Mesendoderm (in vitro differentiated cells): ENCODE results near the gene DPEP1.

Experiments
- DNase-seq: peaks from one replicate; pipeline ENCODE4 v3.0.0; 2013
- H2AK5ac ChIP-seq: 2 replicates; pipeline ENCODE4 v1.6.1; 2013; ENCODE audit warnings: low read length, inconsistent platforms
- H2BK120ac ChIP-seq: 2 replicates; pipeline ENCODE4 v1.6.1; 2013; ENCODE audit warnings: low read depth, mild to moderate bottlenecking, low read length, moderate library complexity, mixed read lengths
- H2BK15ac ChIP-seq: replicated peaks from 2 replicates; pipeline ENCODE4 v1.6.1; 2013; ENCODE audit warnings: low read depth, mild to moderate bottlenecking, moderate library complexity
- H2BK5ac ChIP-seq: 2 replicates; pipeline ENCODE4 v1.6.1; 2013; ENCODE audit warnings: low read length, inconsistent platforms
- H3K18ac ChIP-seq: 2 replicates; pipeline ENCODE4 v1.6.1; 2013; ENCODE audit warnings: mild to moderate bottlenecking, low read length, mixed read lengths
- H3K23ac ChIP-seq: one replicate; pipeline ENCODE4 v1.6.1; 2013; ENCODE audit warnings: low read length
- H3K27ac ChIP-seq: 2 replicates; pipeline ENCODE4 v1.5.1; 2013; ENCODE audit warnings: low read depth, mild to moderate bottlenecking, inconsistent platforms, low read length, moderate library complexity
- H3K27me3 ChIP-seq: 2 replicates; pipeline ENCODE4 v1.6.1; 2013; ENCODE audit warnings: low read length, control low read depth, mild to moderate bottlenecking, inconsistent platforms; ENCODE audit not compliant: insufficient read depth, poor library complexity
- H3K36me3 ChIP-seq: 2 replicates; pipeline ENCODE4 v1.6.1; 2013; ENCODE audit warnings: low read length, inconsistent platforms; ENCODE audit not compliant: control insufficient read depth, insufficient read depth
- H3K4ac ChIP-seq: one replicate; pipeline ENCODE4 v1.6.1; 2013; ENCODE audit warnings: low read depth, mild to moderate bottlenecking, low read length, moderate library complexity
- H3K4me1 ChIP-seq: 2 replicates; pipeline ENCODE4 v1.6.1; 2013; ENCODE audit warnings: low read depth, low read length, inconsistent platforms; ENCODE audit not compliant: control insufficient read depth
- H3K4me2 ChIP-seq: 2 replicates; pipeline ENCODE4 v1.6.1; 2013; ENCODE audit warnings: low read length
- H3K4me3 ChIP-seq: 2 replicates; pipeline ENCODE4 v1.5.1; 2013; ENCODE audit warnings: mild to moderate bottlenecking, low read length
- H3K56ac ChIP-seq: one replicate; pipeline ENCODE4 v1.6.1; 2013; ENCODE audit warnings: low read length
- H3K79me1 ChIP-seq: 2 replicates; pipeline ENCODE4 v1.6.1; 2013; ENCODE audit warnings: low read length, inconsistent platforms
- H3K79me2 ChIP-seq: 2 replicates; pipeline ENCODE4 v1.6.1; 2013; ENCODE audit warnings: mild to moderate bottlenecking, low read length; ENCODE audit not compliant: control insufficient read depth, insufficient read depth
- H3K9ac ChIP-seq: 2 replicates; pipeline ENCODE4 v1.6.1; 2013; ENCODE audit warnings: low read length, inconsistent platforms
- H4K5ac ChIP-seq: one replicate; pipeline ENCODE4 v1.6.1; 2013; ENCODE audit warnings: low read length
- H4K8ac ChIP-seq: one replicate; pipeline ENCODE4 v1.6.1; 2013; ENCODE audit warnings: low read depth, mild to moderate bottlenecking, control low read depth, low read length, moderate library complexity
- WGBS: extraction: QIAGEN DNeasy Blood & Tissue Kit; methylation state at CpG from one replicate; pipeline ENCODE4 v1.1.7; 2013; ENCODE audit warnings: low lambda C conversion rate, missing lambda C conversion rate; ENCODE audit not compliant: insufficient coverage; ENCODE audit errors: extremely low coverage; 5-methylcytosine and 5-hydroxymethylcytosine counted together

The DPEP1 gene

GRCh38 chr16:89599902-89600301 is 13.5 kb upstream of the DPEP1 start:
- Histone ChIP-seq H2BK120ac (no peak overlapping the region), H2AK5ac (no peak overlapping the region), H2BK15ac (no peak overlapping the region), H4K8ac (no peak overlapping the region), H3K4me3 (no peak overlapping the region), H2BK5ac (no peak overlapping the region), H3K4ac (no peak overlapping the region), H3K79me1 (no peaks in the 10 kb centered on the region), H3K18ac (no peak overlapping the region), H3K27ac (no peak overlapping the region), H3K79me2 (no peaks in the 10 kb centered on the region), H3K36me3 (no peaks in the 10 kb centered on the region), H3K9ac (no peak overlapping the region), H3K27me3 (no peaks in the 10 kb centered on the region), H3K23ac (no peak overlapping the region), H4K5ac (no peak overlapping the region), H3K4me1 (peaks cover 3% of the 10 kb centered on the region), H3K4me2 (no peak overlapping the region), H3K56ac (no peak overlapping the region)
- no peak for DNase-seq
- no CpG with 5 or more reads among the region's 10 CpGs for WGBS

- Histone ChIP-seq H3K4ac (no peak overlapping the region), H2BK5ac (no peak overlapping the region), H3K4me1 (peaks cover 3% of the 10 kb centered on the region), H3K4me2 (no peak overlapping the region), H3K79me2 (no peaks in the 10 kb centered on the region), H3K79me1 (no peaks in the 10 kb centered on the region), H3K27ac (no peak overlapping the region), H3K9ac (no peak overlapping the region), H4K5ac (no peak overlapping the region), H2BK120ac (no peak overlapping the region), H3K23ac (no peak overlapping the region), H3K56ac (no peak overlapping the region), H3K4me3 (no peak overlapping the region), H2BK15ac (no peak overlapping the region), H4K8ac (no peak overlapping the region), H2AK5ac (no peak overlapping the region), H3K36me3 (no peaks in the 10 kb centered on the region), H3K18ac (no peak overlapping the region), H3K27me3 (no peaks in the 10 kb centered on the region)
- no peak for DNase-seq
- WGBS, result no CpG with 5 or more reads among the region's 12 CpGs
Measured at GRCh38 chr16:89600427-89600826, 13.0 kb upstream of the DPEP1 start.

GRCh38 chr16:89600956-89601355 is 12.5 kb upstream of the DPEP1 start:
- no peak overlapping the region for H2AK5ac ChIP-seq
- no peak overlapping the region for H3K9ac ChIP-seq
- no peak overlapping the region for H4K8ac ChIP-seq
- no peak for DNase-seq
- WGBS, result no CpG with 5 or more reads among the region's 8 CpGs
- H2BK15ac ChIP-seq, result no peak overlapping the region
- H4K5ac ChIP-seq, result no peak overlapping the region
- no peak overlapping the region for H3K4me3 ChIP-seq
- no peak overlapping the region for H3K18ac ChIP-seq
- H3K36me3 ChIP-seq, result no peaks in the 10 kb centered on the region
- no peaks in the 10 kb centered on the region for H3K27me3 ChIP-seq
- H3K4me2 ChIP-seq, result no peak overlapping the region
- H3K79me1 ChIP-seq, result no peaks in the 10 kb centered on the region
- H3K79me2 ChIP-seq, result no peaks in the 10 kb centered on the region
- H3K27ac ChIP-seq, result no peak overlapping the region
- no peak overlapping the region for H3K23ac ChIP-seq
- H3K56ac ChIP-seq, result no peak overlapping the region
- H2BK120ac ChIP-seq, result no peak overlapping the region
- H2BK5ac ChIP-seq, result no peak overlapping the region
- peaks cover 3% of the 10 kb centered on the region for H3K4me1 ChIP-seq
- no peak overlapping the region for H3K4ac ChIP-seq

- WGBS, result no CpG with 5 or more reads among the region's 22 CpGs
- no peaks in the 10 kb centered on the region for H3K79me1 ChIP-seq
- H3K36me3 ChIP-seq, result no peaks in the 10 kb centered on the region
- H4K8ac ChIP-seq, result no peak overlapping the region
- H3K9ac ChIP-seq, result no peak overlapping the region
- H3K56ac ChIP-seq, result no peak overlapping the region
- no peak overlapping the region for H3K4me2 ChIP-seq
- H3K4me3 ChIP-seq, result no peak overlapping the region
- no peak overlapping the region for H2AK5ac ChIP-seq
- no peak overlapping the region for H2BK5ac ChIP-seq
- no peak overlapping the region for H3K27ac ChIP-seq
- H3K4me1 ChIP-seq, result peaks cover 3% of the 10 kb centered on the region
- no peak overlapping the region for H3K18ac ChIP-seq
- no peak overlapping the region for H4K5ac ChIP-seq
- DNase-seq, result no peak
- H3K79me2 ChIP-seq, result no peaks in the 10 kb centered on the region
- no peaks in the 10 kb centered on the region for H3K27me3 ChIP-seq
- H2BK120ac ChIP-seq, result no peak overlapping the region
- H2BK15ac ChIP-seq, result no peak overlapping the region
- H3K23ac ChIP-seq, result no peak overlapping the region
- no peak overlapping the region for H3K4ac ChIP-seq
Measured at GRCh38 chr16:89601906-89602272, 11.6 kb upstream of the DPEP1 start.

GRCh38 chr16:89602273-89602951 is 11.0 kb upstream of the DPEP1 start:
- Histone ChIP-seq H3K4ac (no peak overlapping the region), H3K36me3 (no peaks in the 10 kb centered on the region), H3K56ac (no peak overlapping the region), H2AK5ac (no peak overlapping the region), H4K8ac (no peak overlapping the region), H3K4me3 (no peak overlapping the region), H3K18ac (no peak overlapping the region), H3K79me2 (no peaks in the 10 kb centered on the region), H3K4me2 (no peak overlapping the region), H3K9ac (no peak overlapping the region), H3K27me3 (no peaks in the 10 kb centered on the region), H2BK5ac (no peak overlapping the region), H2BK120ac (no peak overlapping the region), H3K23ac (peak overlapping the region; percentile 24), H4K5ac (no peak overlapping the region), H3K27ac (no peak overlapping the region), H3K4me1 (peaks cover 3% of the 10 kb centered on the region), H3K79me1 (no peaks in the 10 kb centered on the region), H2BK15ac (no peak overlapping the region)
- DNase-seq, result peak; percentile 77
- WGBS, result no CpG with 5 or more reads among the region's 22 CpGs

- peak overlapping the region; percentile 34 for H3K56ac ChIP-seq
Measured at GRCh38 chr16:89602952-89603590, 10.4 kb upstream of the DPEP1 start.

More at GRCh38 chr16:89602952-89603590, 10.4 kb upstream of the DPEP1 start:
- H2AK5ac ChIP-seq, result no peak overlapping the region
- no peak overlapping the region for H3K4ac ChIP-seq
- no peak overlapping the region for H3K18ac ChIP-seq
- H4K8ac ChIP-seq, result no peak overlapping the region
- no peak for DNase-seq
- no peaks in the 10 kb centered on the region for H3K27me3 ChIP-seq
- no peak overlapping the region for H3K4me3 ChIP-seq
- no CpG with 5 or more reads among the region's 5 CpGs for WGBS
- no peak overlapping the region for H2BK120ac ChIP-seq
- no peaks in the 10 kb centered on the region for H3K79me2 ChIP-seq
- no peak overlapping the region for H4K5ac ChIP-seq
- H2BK5ac ChIP-seq, result no peak overlapping the region
- no peak overlapping the region for H3K9ac ChIP-seq
- H3K79me1 ChIP-seq, result no peaks in the 10 kb centered on the region
- peak overlapping the region; percentile 24 for H3K23ac ChIP-seq
- no peak overlapping the region for H2BK15ac ChIP-seq
- H3K4me1 ChIP-seq, result peaks cover 3% of the 10 kb centered on the region
- H3K27ac ChIP-seq, result no peak overlapping the region
- no peaks in the 10 kb centered on the region for H3K36me3 ChIP-seq
- H3K4me2 ChIP-seq, result no peak overlapping the region
